ACC112 (cell line): ENCODE measurements around the gene LCE1D.

Experiments
- H2AFZ ChIP-seq: fragments of 200-600 bp; sonication (generic); one replicate; pipeline ENCODE4 v1.6.0; 2017; ENCODE audit warnings: antibody characterized with exemption, low read length; ENCODE audit not compliant: unreplicated experiment
- H3K27ac ChIP-seq: fragments of 200-600 bp; sonication (generic); 2 replicates; pipeline ENCODE4 v1.5.1; 2014; ENCODE audit warnings: low read depth, mild to moderate bottlenecking, antibody characterized with exemption, low read length, moderate library complexity
- H3K27me3 ChIP-seq: fragments of 200-600 bp; sonication (generic); 2 replicates; pipeline ENCODE4 v1.6.1; 2014; ENCODE audit warnings: mild to moderate bottlenecking, antibody characterized with exemption, low read length, moderate library complexity, mixed read lengths; ENCODE audit not compliant: insufficient read depth
- H3K36me3 ChIP-seq: fragments of 200-600 bp; sonication (generic); 2 replicates; pipeline ENCODE4 v1.6.1; 2016; ENCODE audit warnings: mild to moderate bottlenecking, antibody characterized with exemption, low read length, moderate library complexity, mixed read lengths; ENCODE audit not compliant: insufficient read depth
- H3K4me1 ChIP-seq: fragments of 200-600 bp; sonication (generic); one replicate; pipeline ENCODE4 v1.6.1; 2016; ENCODE audit warnings: low read length, mixed read lengths; ENCODE audit not compliant: insufficient read depth, unreplicated experiment, control insufficient read depth
- H3K4me3 ChIP-seq: fragments of 200-600 bp; sonication (generic); 2 replicates; pipeline ENCODE4 v1.5.1; 2014; ENCODE audit warnings: mild to moderate bottlenecking, low read depth, low read length
- H3K79me2 ChIP-seq: fragments of 200-600 bp; sonication (generic); one replicate; pipeline ENCODE4 v1.6.0; 2016; ENCODE audit warnings: low read length; ENCODE audit not compliant: control insufficient read depth, unreplicated experiment, insufficient read depth

Gene LCE1D

DNA sequence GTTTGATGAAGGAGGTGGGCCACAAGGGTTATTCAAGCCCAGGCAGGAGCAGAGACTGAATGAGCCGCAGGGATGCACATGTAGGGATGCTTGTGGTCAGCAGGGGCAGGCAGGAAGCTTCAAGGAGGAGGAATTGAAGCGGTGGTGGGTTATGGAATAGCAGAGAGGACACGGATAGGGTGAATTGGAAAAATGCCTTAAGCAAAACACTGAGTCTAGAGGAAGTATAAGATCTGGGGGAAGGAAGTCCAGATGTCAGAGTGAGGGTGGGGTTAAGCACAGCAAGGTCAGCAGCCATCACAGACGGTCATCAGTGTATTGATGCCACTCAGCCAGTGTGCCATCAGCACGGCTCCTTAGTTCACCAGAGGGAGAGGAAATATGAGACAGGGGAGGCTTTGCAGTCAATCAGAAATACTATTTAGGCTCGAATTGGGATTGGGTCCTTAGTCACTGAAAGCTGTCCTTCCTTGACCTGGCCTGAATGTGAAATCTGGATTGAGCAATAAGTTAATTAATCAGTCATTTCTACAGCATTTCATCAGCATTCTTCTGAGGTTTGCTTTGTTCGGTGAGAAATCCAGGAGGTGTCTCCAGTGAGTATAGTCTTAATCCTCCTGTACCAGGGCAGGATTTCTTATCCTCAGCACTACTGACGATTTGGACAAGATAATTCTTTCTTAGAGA, 27.5 kb upstream of the LCE1D start:
- Histone ChIP-seq H3K27ac (no peak overlapping the region), H3K27me3 (no peaks in the 10 kb centered on the region), H3K79me2 (no peaks in the 10 kb centered on the region), H3K4me1 (no peaks in the 10 kb centered on the region), H2AFZ (no peak overlapping the region), H3K36me3 (no peaks in the 10 kb centered on the region), H3K4me3 (no peak overlapping the region)

DNA sequence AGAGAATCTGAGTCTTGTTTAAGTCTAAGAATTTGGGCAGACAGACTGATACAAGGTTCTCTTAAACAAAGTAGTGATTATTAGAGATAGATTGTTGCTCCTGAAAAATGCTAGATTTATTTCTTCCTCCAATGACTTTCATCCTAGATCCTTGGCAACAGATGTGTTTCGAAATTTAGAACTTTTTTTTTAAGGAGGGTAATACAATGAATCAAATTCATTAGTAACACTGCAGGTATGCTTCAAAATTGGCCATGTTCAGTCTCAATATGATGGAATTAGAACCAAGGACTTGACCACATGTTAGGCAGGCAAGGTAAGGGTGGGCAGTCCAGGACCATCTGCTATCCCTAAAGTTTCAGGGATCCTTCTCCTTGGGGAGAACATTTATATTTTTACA, 26.1 kb upstream of the LCE1D start:
- no peaks in the 10 kb centered on the region for H3K4me1 ChIP-seq
- H2AFZ ChIP-seq = no peak overlapping the region
- no peaks in the 10 kb centered on the region for H3K79me2 ChIP-seq
- H3K27me3 ChIP-seq = no peaks in the 10 kb centered on the region
- no peak overlapping the region for H3K4me3 ChIP-seq
- H3K27ac ChIP-seq = no peak overlapping the region
- H3K36me3 ChIP-seq = no peaks in the 10 kb centered on the region

DNA sequence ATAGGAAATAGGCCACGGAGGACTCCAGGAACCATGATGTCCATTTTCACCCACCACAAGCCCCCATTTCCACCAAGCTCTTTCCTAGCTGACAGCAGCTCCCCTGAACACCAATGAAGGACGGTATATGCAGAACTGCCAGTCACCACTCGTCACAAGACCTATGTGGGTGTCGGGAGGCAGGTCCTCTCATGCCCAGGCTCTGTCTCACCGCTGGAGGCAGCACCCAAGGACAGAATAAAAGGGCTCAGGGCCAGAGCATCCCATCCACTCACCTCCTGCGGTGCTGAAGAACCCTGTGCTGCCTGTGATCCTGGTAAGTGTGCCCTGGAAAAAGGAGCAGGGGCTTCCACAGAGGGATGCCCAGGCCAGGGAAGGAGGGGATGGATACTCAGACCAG, 21.6 kb upstream of the LCE1D start, which contains the start of gene LCE1F:
Gene LCE1F, plus strand, starts transcription at position 266 of the 400 bp plus-strand sequence. CDS start 1,232 bp downstream, outside the sequence.
- Histone ChIP-seq H3K27ac (no peak within 1 kb of the TSS), H3K4me1 (no peaks in the 10 kb centered on the region), H3K4me3 (no peak within 1 kb of the TSS), H3K79me2 (no peaks in the 10 kb centered on the region), H3K36me3 (no peaks in the 10 kb centered on the region), H3K27me3 (no peaks in the 10 kb centered on the region), H2AFZ (no peak within 1 kb of the TSS)

DNA sequence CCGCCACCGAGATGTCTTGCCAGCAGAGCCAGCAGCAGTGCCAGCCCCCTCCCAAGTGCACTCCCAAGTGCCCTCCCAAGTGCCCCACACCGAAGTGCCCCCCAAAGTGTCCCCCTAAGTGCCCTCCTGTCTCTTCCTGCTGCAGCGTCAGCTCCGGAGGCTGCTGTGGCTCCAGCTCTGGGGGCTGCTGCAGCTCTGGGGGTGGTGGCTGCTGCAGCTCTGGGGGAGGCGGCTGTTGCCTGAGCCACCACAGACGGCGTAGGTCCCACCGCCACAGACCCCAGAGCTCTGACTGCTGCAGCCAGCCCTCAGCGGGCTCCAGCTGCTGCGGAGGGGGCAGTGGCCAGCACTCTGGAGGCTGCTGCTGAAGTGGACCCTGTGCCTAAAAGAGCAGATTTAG, 20.2 kb upstream of the LCE1D start:
- no peaks in the 10 kb centered on the region for H3K36me3 ChIP-seq
- H3K4me1 ChIP-seq = no peaks in the 10 kb centered on the region
- H3K27me3 ChIP-seq = no peaks in the 10 kb centered on the region
- H3K4me3 ChIP-seq = no peak overlapping the region
- H2AFZ ChIP-seq = no peak overlapping the region
- no peak overlapping the region for H3K27ac ChIP-seq
- H3K79me2 ChIP-seq = no peaks in the 10 kb centered on the region

DNA sequence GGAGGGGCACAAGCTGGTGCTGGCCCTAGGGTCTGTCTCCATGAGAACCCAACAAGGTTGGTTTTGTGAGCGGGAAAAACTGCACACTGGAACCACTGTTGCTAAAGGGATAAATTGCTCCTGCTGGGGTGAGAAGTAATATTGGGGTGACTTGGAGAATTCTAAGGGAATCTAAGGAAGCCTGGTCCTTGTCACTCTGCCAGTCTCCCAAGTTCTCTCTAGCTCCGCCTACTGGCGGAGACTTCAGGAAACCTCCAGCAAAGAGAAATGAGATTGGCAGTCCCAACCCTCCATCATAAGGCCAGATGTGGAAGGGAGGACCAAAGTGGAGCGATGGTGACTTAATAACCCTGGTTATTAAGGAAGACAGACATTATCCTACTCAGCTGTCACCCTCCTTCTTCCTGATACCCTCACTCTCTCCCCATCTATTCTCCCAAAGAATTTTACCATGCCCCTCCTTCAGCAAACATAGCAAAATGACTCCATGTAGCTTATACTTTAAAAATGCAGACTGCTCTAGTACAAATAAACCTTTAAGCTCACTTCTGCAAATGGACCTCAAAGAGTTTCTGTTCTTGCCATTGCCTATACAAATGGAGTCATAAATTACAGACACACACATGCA, 18.9 kb upstream of the LCE1D start:
- H3K27me3 ChIP-seq = no peaks in the 10 kb centered on the region
- H3K36me3 ChIP-seq = no peaks in the 10 kb centered on the region
- no peak overlapping the region for H3K4me3 ChIP-seq
- H3K27ac ChIP-seq = no peak overlapping the region
- no peaks in the 10 kb centered on the region for H3K79me2 ChIP-seq
- H3K4me1 ChIP-seq = no peaks in the 10 kb centered on the region
- no peak overlapping the region for H2AFZ ChIP-seq

- Histone ChIP-seq H3K79me2 (no peaks in the 10 kb centered on the region), H3K4me1 (no peaks in the 10 kb centered on the region), H3K27me3 (no peaks in the 10 kb centered on the region), H3K27ac (no peak overlapping the region), H3K36me3 (no peaks in the 10 kb centered on the region), H2AFZ (no peak overlapping the region), H3K4me3 (no peak overlapping the region)
These were observed 13.4 kb upstream of the LCE1D start for GRCh38 chr1:152783095-152783494.

- Histone ChIP-seq H3K27ac (no peak within 1 kb of the TSS), H3K4me3 (no peak within 1 kb of the TSS), H2AFZ (no peak within 1 kb of the TSS), H3K4me1 (no peaks in the 10 kb centered on the region), H3K79me2 (no peaks in the 10 kb centered on the region), H3K27me3 (no peaks in the 10 kb centered on the region), H3K36me3 (no peaks in the 10 kb centered on the region)
These were observed 10.4 kb upstream of the LCE1D start, which contains the start of gene LCE1E for GRCh38 chr1:152786077-152786476. Gene LCE1E (plus strand): TSS chr1:152786257. CDS start chr1:152787300, 1,043 bp downstream.

DNA sequence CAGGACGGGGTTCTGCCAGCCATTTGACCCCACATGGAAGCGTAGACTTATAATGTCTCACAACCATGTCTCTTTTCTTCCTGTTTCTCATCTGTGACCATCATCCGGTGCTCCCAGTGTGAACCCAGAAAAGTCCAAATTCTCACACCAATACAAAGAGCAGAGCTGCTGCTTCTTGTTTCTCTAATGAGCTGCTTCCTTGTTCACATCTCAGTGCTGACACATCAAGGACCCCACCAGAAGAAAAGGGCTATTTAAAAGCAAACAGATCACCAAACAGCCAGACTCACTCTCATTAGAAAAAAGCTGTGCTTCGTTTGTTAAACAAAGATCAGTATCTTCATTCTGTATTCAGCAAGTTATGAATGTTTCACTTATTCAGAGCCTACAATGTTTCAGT, 835 bp upstream of the LCE1D start:
- Histone ChIP-seq H2AFZ (no peak overlapping the region), H3K27ac (no peak overlapping the region), H3K4me1 (no peaks in the 10 kb centered on the region), H3K79me2 (no peaks in the 10 kb centered on the region), H3K27me3 (no peaks in the 10 kb centered on the region), H3K36me3 (no peaks in the 10 kb centered on the region), H3K4me3 (no peak overlapping the region)

- Histone ChIP-seq H3K4me1 (no peaks in the 10 kb centered on the region), H3K4me3 (no peak overlapping the region), H3K79me2 (no peaks in the 10 kb centered on the region), H2AFZ (no peak overlapping the region), H3K36me3 (no peaks in the 10 kb centered on the region), H3K27ac (no peak overlapping the region), H3K27me3 (no peaks in the 10 kb centered on the region)
These were observed 4.8 kb downstream of the LCE1D start for GRCh38 chr1:152801333-152801732.

GRCh38 chr1:152806576-152806975, 10.1 kb downstream of the LCE1D start, which contains the start of gene LCE1C:
Gene LCE1C (minus strand): TSS chr1:152806651. CDS start chr1:152805478, 1,173 bp downstream.
- H3K4me3 ChIP-seq = no peak within 1 kb of the TSS
- no peaks in the 10 kb centered on the region for H3K36me3 ChIP-seq
- peaks cover 4% of the 10 kb centered on the region; the same call in 1 of the 2 replicates for H3K27me3 ChIP-seq
- no peaks in the 10 kb centered on the region for H3K4me1 ChIP-seq
- no peak within 1 kb of the TSS for H3K27ac ChIP-seq
- H2AFZ ChIP-seq = no peak within 1 kb of the TSS
- H3K79me2 ChIP-seq = no peaks in the 10 kb centered on the region

GRCh38 chr1:152811050-152811449, 14.5 kb downstream of the LCE1D start:
- no peak overlapping the region for H3K27ac ChIP-seq
- peaks cover 4% of the 10 kb centered on the region; the same call in 1 of the 2 replicates for H3K27me3 ChIP-seq
- H3K36me3 ChIP-seq = no peaks in the 10 kb centered on the region
- no peak overlapping the region for H3K4me3 ChIP-seq
- H3K79me2 ChIP-seq = no peaks in the 10 kb centered on the region
- no peak overlapping the region for H2AFZ ChIP-seq
- no peaks in the 10 kb centered on the region for H3K4me1 ChIP-seq
